GM21360 (cell line): ENCODE data around the gene HES2.
"Not testable (repeated sequence)": the region's sequence is repeated elsewhere in the genome, so short reads cannot be mapped to it uniquely, and the experiment has no call there.

Experiments
- ATAC-seq: cut with Tn5 transposase; IDR thresholded peaks from one replicate; pipeline ENCODE4 v1.9.1; 2021; ENCODE audit warnings: mild to moderate bottlenecking, moderate library complexity; ENCODE audit not compliant: unreplicated experiment

Gene HES2

GRCh38 chr1:6419397-6419803, 319 bp downstream of the HES2 start:
- ATAC-seq, result no peak

- no peak for ATAC-seq
Observed at GRCh38 chr1:6418668-6419396, 887 bp downstream of the HES2 start.

GRCh38 chr1:6417961-6418667, 1.6 kb downstream of the HES2 start:
- no peak for ATAC-seq

DNA sequence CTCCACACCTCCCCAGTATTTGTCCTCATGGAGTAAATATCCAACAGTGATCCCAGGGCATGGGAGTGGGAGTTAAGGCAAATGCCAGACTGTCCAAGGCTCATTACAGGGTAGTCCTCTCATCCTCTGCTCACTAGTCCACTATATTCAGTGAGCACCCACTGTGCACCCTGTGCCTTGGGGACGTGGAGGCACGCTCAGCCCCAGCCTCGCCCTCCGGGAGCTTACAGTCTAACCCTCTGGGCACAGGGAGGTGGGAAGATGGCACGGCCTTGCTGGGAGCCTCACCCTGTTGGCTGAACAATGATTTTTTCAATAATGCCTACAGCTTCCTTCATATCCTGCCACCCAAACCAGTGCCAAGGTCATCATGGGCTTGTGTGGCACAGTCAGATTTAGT, 2.8 kb downstream of the HES2 start:
- ATAC-seq, result no peak

GRCh38 chr1:6416295-6416656, 3.4 kb downstream of the HES2 start:
- no peak for ATAC-seq

DNA sequence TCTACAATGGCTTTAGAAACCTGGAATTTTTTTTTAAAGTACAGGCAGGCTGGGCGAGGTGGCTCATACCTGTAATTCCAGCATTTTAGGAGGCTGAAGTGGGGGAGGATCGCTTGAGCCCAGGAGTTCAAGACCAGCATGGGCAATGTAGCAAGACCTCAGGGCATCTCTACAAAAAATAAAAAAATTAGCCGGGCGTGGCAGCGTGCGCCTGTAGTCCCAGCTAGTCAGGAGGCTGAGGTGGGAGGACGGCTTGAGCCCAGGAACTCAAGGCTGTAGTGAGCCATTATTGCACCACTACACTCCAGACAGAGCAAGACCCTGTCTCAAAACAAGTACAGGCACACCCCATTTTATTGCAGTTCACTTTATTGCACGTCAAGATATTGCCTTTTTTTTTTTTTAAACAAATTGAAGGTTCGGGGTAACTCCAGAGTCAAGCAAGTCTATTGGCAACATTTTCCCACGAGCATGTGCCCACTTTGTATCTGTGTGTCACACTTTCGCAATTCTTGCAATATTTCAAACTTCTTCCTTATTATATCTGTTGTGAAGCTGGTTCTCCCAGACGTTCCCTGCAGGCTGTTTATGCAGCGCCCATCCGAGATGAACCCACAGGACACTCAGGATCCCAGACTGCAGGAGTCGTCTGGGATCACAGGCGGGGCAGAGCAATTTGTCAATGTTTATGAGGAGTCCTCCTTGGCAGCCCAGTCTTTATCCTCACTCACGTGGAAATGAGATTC, 4.7 kb downstream of the HES2 start:
- ATAC-seq, result no peak

- ATAC-seq, result peak; percentile 77
Observed at GRCh38 chr1:6414443-6414844, 5.3 kb downstream of the HES2 start.

- no peak for ATAC-seq
Observed at GRCh38 chr1:6412896-6413295, 6.8 kb downstream of the HES2 start.

- no peak for ATAC-seq
Observed at GRCh38 chr1:6410248-6410893, 9.3 kb downstream of the HES2 start.

DNA sequence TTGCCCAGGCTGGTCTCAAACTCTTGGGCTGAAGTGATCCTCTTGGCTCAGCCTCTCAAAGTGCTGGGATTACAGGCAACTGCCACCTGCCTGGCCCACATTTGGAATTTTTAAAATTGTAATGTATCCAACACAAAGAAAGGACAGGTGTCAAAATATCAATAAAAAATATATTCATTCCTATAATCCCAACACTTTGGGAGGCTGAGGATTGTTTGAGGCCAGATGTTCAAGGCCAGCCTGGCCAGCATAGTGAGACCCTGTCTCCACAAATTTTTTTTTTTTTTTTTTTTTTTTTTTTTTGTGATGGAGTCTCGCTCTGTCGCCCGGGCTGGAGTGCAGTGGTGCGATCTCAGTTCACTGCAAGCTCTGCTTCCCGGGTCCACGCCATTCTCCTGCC, 10.0 kb downstream of the HES2 start:
- ATAC-seq, result no peak

DNA sequence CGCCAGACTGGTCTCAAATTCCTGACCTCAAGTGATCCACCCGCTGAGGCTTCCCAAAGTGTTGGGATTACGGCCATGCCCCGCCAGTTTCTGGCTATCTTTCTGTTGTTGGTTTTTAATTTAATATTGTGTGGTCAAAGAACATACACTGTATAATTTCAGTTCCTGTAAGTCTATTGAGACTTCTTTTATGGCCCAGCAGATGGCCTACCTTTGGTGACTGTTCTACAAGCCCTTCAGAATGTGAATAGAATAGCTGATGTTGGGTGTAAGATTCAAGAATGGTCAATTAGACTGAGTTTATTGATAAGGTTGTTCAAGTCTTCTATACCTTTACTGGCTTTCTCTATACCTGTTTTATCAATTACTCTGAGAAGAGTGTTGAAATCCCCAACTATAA, 10.7 kb downstream of the HES2 start:
- ATAC-seq, result no peak

GRCh38 chr1:6408023-6408422, 11.7 kb downstream of the HES2 start:
- ATAC-seq, result no peak

- ATAC-seq, result no peak
Observed at GRCh38 chr1:6401673-6402072, 18.0 kb downstream of the HES2 start.

GRCh38 chr1:6399294-6399693, 20.4 kb downstream of the HES2 start:
- ATAC-seq, result no peak

- ATAC-seq, result no peak
Observed at GRCh38 chr1:6397844-6398441, 21.8 kb downstream of the HES2 start.

DNA sequence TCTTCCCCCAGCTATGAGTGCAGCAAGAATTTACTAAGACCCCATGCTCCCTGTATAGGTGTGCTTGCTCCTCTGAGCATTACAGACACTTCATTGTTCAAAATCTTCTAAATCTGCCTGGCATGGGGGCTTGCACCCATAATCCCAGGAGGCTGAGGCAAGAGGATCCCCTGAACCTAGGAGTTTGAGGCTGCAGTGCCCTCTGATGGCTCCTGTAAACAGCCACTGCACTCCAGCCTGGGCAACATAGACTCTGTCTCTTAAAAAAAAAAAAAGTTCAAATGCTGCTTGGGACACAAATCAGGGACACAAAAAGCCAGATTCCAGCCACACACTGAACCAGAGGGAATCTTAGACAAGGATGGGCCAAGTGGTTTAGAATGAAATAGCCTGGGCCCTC, 22.7 kb downstream of the HES2 start:
- ATAC-seq, result no peak

- not testable (repeated sequence) for ATAC-seq
Observed at GRCh38 chr1:6395781-6396244, 23.9 kb downstream of the HES2 start.

GRCh38 chr1:6395130-6395529, 24.6 kb downstream of the HES2 start:
- not testable (repeated sequence) for ATAC-seq

DNA sequence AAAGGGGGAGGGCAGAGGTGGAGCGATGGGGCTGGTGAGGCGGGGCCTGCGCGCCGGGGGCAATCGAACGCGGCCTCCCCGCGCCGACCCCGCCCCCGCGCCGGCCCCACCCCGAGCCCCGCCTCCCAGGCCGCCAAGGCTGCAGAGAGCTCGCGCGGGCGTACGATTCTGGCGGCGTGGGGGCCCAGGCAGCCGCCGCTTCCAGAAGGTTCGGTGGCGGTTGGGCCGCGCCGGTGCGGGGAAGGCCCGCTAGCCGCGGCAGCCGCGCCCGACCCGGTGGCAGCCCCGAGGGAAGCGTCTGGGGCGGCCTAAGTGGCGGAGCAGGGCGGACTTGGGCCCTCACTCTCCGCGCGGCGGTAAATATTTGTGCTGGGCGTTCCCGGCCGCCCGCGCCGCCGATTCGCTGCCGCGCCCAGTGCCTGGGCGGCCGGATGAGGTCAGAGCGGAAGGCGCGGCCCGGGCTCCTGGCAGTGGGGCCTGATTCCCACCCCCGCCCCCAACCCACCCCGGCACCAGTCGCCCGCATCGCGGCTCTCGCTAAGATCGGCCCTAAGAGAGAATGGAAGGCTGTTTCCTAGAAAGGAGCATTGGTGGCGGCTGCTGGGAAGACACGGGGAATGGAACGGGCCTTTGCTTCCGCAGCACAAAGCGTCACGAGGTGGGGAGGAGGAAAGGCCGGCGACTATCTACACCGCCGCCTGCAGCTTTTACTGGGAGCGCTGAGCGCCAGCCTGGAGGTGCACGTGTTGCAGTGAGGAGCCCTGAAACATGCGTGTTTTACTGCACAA, 26.1 kb downstream of the HES2 start, which contains the start of gene ACOT7:
Gene ACOT7, minus strand, starts transcription at position 368 of the 788 bp plus-strand sequence. CDS start 368 bp downstream, outside the sequence.
- peak; percentile 76 for ATAC-seq

GRCh38 chr1:6392809-6393399, 26.8 kb downstream of the HES2 start:
- ATAC-seq, result no peak
